CD4-positive, alpha-beta T cell treated with Interleukin-17A for 1 hour (primary cell): ENCODE measurements around the gene CITED2.
"Not testable (repeated sequence)": the region's sequence is repeated elsewhere in the genome, so short reads cannot be mapped to it uniquely, and the experiment has no call there.

Experiments used
- DNase-seq: peaks from one replicate; pipeline ENCODE4 v3.0.0-alpha.2; 2020

The CITED2 gene

GRCh38 chr6:139364302-139364981 lies 10.0 kb downstream of the CITED2 start:
- peak; percentile 76 for DNase-seq

GRCh38 chr6:139363797-139364196 lies 10.7 kb downstream of the CITED2 start:
- DNase-seq = not testable (repeated sequence)

- DNase-seq = not testable (repeated sequence)
Observed at GRCh38 chr6:139363123-139363522, 11.3 kb downstream of the CITED2 start.

GRCh38 chr6:139361211-139361610 lies 13.2 kb downstream of the CITED2 start:
- no peak for DNase-seq

- DNase-seq = no peak
Observed at GRCh38 chr6:139356924-139357323, 17.5 kb downstream of the CITED2 start.

GRCh38 chr6:139355777-139356445 lies 18.5 kb downstream of the CITED2 start:
- DNase-seq = no peak

GRCh38 chr6:139355172-139355571 lies 19.3 kb downstream of the CITED2 start:
- DNase-seq = no peak

GRCh38 chr6:139354189-139354588 lies 20.3 kb downstream of the CITED2 start:
- no peak for DNase-seq

- no peak for DNase-seq
Observed at GRCh38 chr6:139349464-139350020, 24.9 kb downstream of the CITED2 start.

GRCh38 chr6:139346392-139346791 lies 28.1 kb downstream of the CITED2 start:
- no peak for DNase-seq

- no peak for DNase-seq
Observed at GRCh38 chr6:139344186-139344963, 30.1 kb downstream of the CITED2 start.

- DNase-seq = no peak
Observed at GRCh38 chr6:139343052-139343750, 31.2 kb downstream of the CITED2 start.

- DNase-seq = no peak
Observed at GRCh38 chr6:139341060-139341459, 33.4 kb downstream of the CITED2 start.

- no peak for DNase-seq
Observed at GRCh38 chr6:139338795-139339194, 35.7 kb downstream of the CITED2 start.

GRCh38 chr6:139337830-139338229 lies 36.6 kb downstream of the CITED2 start:
- DNase-seq = no peak

- no peak for DNase-seq
Observed at GRCh38 chr6:139337001-139337400, 37.4 kb downstream of the CITED2 start.

- peak; percentile 19 for DNase-seq
Observed at GRCh38 chr6:139336488-139336887, 38.0 kb downstream of the CITED2 start.

GRCh38 chr6:139335447-139336210 lies 38.8 kb downstream of the CITED2 start:
- DNase-seq = no peak

GRCh38 chr6:139334806-139335446 lies 39.5 kb downstream of the CITED2 start:
- DNase-seq = no peak

GRCh38 chr6:139330826-139331500 lies 43.5 kb downstream of the CITED2 start:
- no peak for DNase-seq

GRCh38 chr6:139330306-139330705 lies 44.1 kb downstream of the CITED2 start:
- DNase-seq = no peak
